ENCODE data around the gene ORC5.

ORC5 gene

GRCh38 chr7:104113788-104114187, 94.0 kb downstream of the ORC5 start:
- H3K36me3 ChIP-seq (ENCODE audit: insufficient read depth, low read length) = no peaks in the 10 kb centered on the region
- no peaks in the 10 kb centered on the region for H3K9me3 ChIP-seq (ENCODE audit: low read length)
- no peaks in the 10 kb centered on the region for H3K79me2 ChIP-seq (ENCODE audit: insufficient read depth, low read length)
- no peak overlapping the region for H3K4me3 ChIP-seq (ENCODE audit: low read depth, low read length, poor library complexity, severe bottlenecking)
- no peaks in the 10 kb centered on the region for H3F3A ChIP-seq (ENCODE audit: insufficient read depth, low read length)
- no peaks in the 10 kb centered on the region for H3K4me1 ChIP-seq (ENCODE audit: insufficient read depth, low read length, severe bottlenecking)
- H3K9me2 ChIP-seq (ENCODE audit: low read depth, low read length) = no peaks in the 10 kb centered on the region
- H3K27ac ChIP-seq (ENCODE audit: low read depth, low read length, poor library complexity, severe bottlenecking) = no peak overlapping the region
- TF ChIP-seq CTCF (IDR thresholded peaks at IDR 0.05; ENCODE audit: low read length) = no peak
- no peak for TF ChIP-seq EZH2 (IDR thresholded peaks at IDR 0.05; ENCODE audit: borderline replicate concordance, low read length)
- no peaks in the 10 kb centered on the region for H3K27me3 ChIP-seq (ENCODE audit: insufficient read depth, low read length)
- H3K9ac ChIP-seq (ENCODE audit: low read length) = no peak overlapping the region
- no peak overlapping the region for H2AFZ ChIP-seq (ENCODE audit: low read length)
- no peak overlapping the region for H3K4me2 ChIP-seq (ENCODE audit: low read length)
- no peaks in the 10 kb centered on the region for H4K20me1 ChIP-seq (ENCODE audit: insufficient read depth, low read length)

- Histone ChIP-seq H3K4me3 (ENCODE audit: low read depth, low read length, poor library complexity, severe bottlenecking) (no peak overlapping the region), H3K27ac (ENCODE audit: low read depth, low read length, poor library complexity, severe bottlenecking) (no peak overlapping the region), H4K20me1 (ENCODE audit: insufficient read depth, low read length) (no peaks in the 10 kb centered on the region), H3K9me3 (ENCODE audit: low read length) (no peaks in the 10 kb centered on the region), H3K9me2 (ENCODE audit: low read depth, low read length) (no peaks in the 10 kb centered on the region), H3K27me3 (ENCODE audit: insufficient read depth, low read length) (no peaks in the 10 kb centered on the region), H2AFZ (ENCODE audit: low read length) (no peak overlapping the region), H3K9ac (ENCODE audit: low read length) (no peak overlapping the region), H3F3A (ENCODE audit: insufficient read depth, low read length) (no peaks in the 10 kb centered on the region), H3K79me2 (ENCODE audit: insufficient read depth, low read length) (no peaks in the 10 kb centered on the region), H3K36me3 (ENCODE audit: insufficient read depth, low read length) (no peaks in the 10 kb centered on the region), H3K4me1 (ENCODE audit: insufficient read depth, low read length, severe bottlenecking) (no peaks in the 10 kb centered on the region), H3K4me2 (ENCODE audit: low read length) (no peak overlapping the region)
- no peak for TF ChIP-seq EZH2 (IDR thresholded peaks at IDR 0.05; ENCODE audit: borderline replicate concordance, low read length)
- TF ChIP-seq CTCF (IDR thresholded peaks at IDR 0.05; ENCODE audit: low read length) = no peak
Observed at GRCh38 chr7:104112623-104113022, 95.2 kb downstream of the ORC5 start.

- no peaks in the 10 kb centered on the region for H3K79me2 ChIP-seq (ENCODE audit: insufficient read depth, low read length)
- H2AFZ ChIP-seq (ENCODE audit: low read length) = no peak overlapping the region
- no peaks in the 10 kb centered on the region for H3K27me3 ChIP-seq (ENCODE audit: insufficient read depth, low read length)
- H3K9me3 ChIP-seq (ENCODE audit: low read length) = no peaks in the 10 kb centered on the region
- no peaks in the 10 kb centered on the region for H3K9me2 ChIP-seq (ENCODE audit: low read depth, low read length)
- no peaks in the 10 kb centered on the region for H3F3A ChIP-seq (ENCODE audit: insufficient read depth, low read length)
- TF ChIP-seq CTCF (IDR thresholded peaks at IDR 0.05; ENCODE audit: low read length) (no peak), EZH2 (IDR thresholded peaks at IDR 0.05; ENCODE audit: borderline replicate concordance, low read length) (no peak)
- H3K9ac ChIP-seq (ENCODE audit: low read length) = no peak overlapping the region
- no peaks in the 10 kb centered on the region for H3K4me1 ChIP-seq (ENCODE audit: insufficient read depth, low read length, severe bottlenecking)
- no peak overlapping the region for H3K4me3 ChIP-seq (ENCODE audit: low read depth, low read length, poor library complexity, severe bottlenecking)
- no peaks in the 10 kb centered on the region for H4K20me1 ChIP-seq (ENCODE audit: insufficient read depth, low read length)
- no peak overlapping the region for H3K27ac ChIP-seq (ENCODE audit: low read depth, low read length, poor library complexity, severe bottlenecking)
- no peaks in the 10 kb centered on the region for H3K36me3 ChIP-seq (ENCODE audit: insufficient read depth, low read length)
- H3K4me2 ChIP-seq (ENCODE audit: low read length) = no peak overlapping the region
Observed at GRCh38 chr7:104111271-104111670, 96.5 kb downstream of the ORC5 start.

Measured in OCI-LY1 (cell line).